Measurements from ENCODE around the gene ATP8B4. TPM values are rescaled to one million over a fixed set of nuclear protein-coding genes. Genes with fewer than 3 reads are reported as not detected.
A peak's percentile ranks its signal among the peaks of the same experiment; 100 is the strongest.

Gene ATP8B4
- total RNA-seq, 1 experiment from 2014 or later, result 0.36 TPM

- no peak for DNase-seq (ENCODE audit: low read depth)
Measured at GRCh38 chr15:49857496-49858475, 261.2 kb downstream of the ATP8B4 start.

GRCh38 chr15:49855917-49856637 is 263.0 kb downstream of the ATP8B4 start:
- peak; percentile 64 for DNase-seq (ENCODE audit: low read depth)

DNA sequence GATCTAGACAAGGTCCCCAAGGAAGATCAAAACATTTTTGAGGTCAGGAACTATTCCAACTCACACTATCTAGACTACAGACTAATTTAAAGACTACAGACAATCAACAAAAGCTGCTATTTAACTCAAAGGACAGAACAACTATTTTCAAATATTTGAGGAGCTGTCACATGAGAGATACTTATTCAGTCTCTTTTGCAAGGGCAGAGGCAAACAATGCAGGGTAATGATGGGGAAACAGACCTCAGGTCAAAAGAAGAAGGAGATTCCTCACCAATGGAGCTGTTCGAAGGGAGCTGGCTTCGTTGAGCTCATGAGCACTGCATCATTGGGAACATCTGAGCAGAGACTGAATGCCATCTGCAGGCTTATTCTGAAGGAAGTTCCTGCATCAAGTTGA is 266.3 kb downstream of the ATP8B4 start:
- DNase-seq (ENCODE audit: low read depth), result peak; percentile 16

DNA sequence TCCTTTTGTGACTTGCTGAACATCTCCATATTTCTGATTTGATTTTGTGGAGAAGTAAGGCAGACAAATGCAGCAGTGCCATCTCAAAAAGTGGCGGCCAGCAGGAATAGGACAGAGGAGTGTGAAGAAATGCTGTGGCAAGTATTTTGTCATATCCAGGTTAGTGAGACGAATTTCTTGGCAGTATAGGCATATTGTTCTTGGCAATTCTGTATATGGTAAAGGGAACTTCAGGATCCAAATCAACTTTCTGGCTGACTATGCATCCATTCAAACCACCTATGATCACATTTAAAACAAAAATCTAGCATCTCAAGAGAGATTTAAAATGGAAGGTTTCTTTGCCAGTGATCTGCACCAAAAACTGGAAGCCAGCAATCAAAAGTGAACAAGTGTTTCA is 270.2 kb downstream of the ATP8B4 start:
- DNase-seq (ENCODE audit: low read depth), result no peak

GRCh38 chr15:49848282-49848724 is 270.7 kb downstream of the ATP8B4 start:
- DNase-seq (ENCODE audit: low read depth), result peak; percentile 85

- DNase-seq (ENCODE audit: low read depth), result peak; percentile 50
Measured at GRCh38 chr15:49847423-49848281, 271.4 kb downstream of the ATP8B4 start.

- no peak for DNase-seq (ENCODE audit: low read depth)
Measured at GRCh38 chr15:49844390-49844789, 274.6 kb downstream of the ATP8B4 start.

DNA sequence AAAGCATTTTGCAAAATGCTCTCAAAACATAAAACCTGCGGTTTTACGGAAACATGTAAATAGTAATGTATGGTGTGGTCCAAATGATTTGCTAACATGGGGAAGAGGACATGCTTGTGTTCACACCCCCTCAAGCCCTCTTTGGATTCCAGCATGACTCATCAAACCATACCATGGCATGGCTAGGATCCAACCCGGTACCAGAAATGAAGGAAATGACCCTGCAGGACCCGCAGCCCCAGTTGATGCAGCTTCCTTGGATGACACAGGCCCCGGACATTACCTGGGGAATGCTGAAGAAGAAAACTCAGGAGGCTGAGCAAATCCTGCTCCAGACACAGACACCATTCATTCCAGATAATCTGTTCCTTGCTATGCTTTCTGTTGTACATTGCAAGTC is 275.3 kb downstream of the ATP8B4 start:
- DNase-seq (ENCODE audit: low read depth), result peak; percentile 82

DNA sequence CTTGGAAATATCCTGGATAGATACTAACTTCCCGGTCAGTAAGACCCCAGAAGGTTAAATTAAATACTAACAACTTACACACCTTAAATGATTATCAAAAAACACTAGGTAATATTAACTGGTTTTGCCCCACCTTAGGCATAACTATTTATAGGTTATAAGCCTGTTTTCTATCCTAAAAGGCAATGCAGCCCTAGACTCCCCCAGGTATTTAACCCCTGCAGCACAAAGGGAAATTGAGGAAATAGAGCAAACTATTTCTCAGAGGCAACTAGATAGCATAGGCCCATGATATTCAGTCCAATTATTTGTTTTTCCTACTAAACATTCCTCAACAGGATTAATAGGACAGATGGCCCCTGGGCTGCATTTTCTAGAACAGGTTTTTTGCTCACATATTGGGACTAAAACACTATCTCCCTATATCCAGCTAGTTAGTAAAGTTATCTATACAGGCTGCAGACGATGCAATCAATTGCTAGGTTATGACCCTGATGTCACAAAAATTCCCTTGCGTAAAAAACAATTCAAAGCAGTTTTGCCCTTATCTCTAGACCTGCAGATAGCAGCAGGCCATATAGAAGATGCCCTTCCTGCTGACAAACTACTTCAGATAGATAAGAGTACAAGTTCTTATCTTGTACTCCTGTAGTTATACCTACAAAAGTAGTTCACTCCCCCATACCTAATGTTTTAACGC is 276.9 kb downstream of the ATP8B4 start:
- DNase-seq (ENCODE audit: low read depth), result no peak

GRCh38 chr15:49832511-49832910 is 286.5 kb downstream of the ATP8B4 start:
- DNase-seq (ENCODE audit: low read depth), result peak; percentile 46

- DNase-seq (ENCODE audit: low read depth), result peak; percentile 99
Measured at GRCh38 chr15:49831206-49831965, 287.6 kb downstream of the ATP8B4 start.

GRCh38 chr15:49830391-49830790 is 288.6 kb downstream of the ATP8B4 start:
- DNase-seq (ENCODE audit: low read depth), result peak; percentile 50

DNA sequence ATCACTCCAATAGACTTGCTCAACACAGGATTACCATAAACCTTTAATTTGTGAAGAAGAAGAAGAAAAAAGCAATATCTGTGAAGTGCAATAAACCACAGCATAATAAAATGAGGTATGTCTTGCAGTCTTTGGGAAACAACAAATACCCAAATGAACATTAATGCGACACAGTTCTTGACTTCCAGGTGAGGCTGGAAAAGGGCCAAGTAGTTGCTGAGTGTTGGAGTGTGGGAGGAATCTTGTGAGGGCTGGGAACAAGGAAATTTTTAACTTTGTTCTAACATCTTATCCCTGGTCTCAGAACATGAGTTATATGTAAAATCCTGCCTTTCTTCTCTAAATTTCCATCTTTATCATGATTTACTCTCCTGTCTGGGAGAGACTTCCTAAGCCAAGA is 291.7 kb downstream of the ATP8B4 start:
- DNase-seq (ENCODE audit: low read depth), result no peak

- no peak for DNase-seq (ENCODE audit: low read depth)
Measured at GRCh38 chr15:49826640-49827234, 292.3 kb downstream of the ATP8B4 start.

DNA sequence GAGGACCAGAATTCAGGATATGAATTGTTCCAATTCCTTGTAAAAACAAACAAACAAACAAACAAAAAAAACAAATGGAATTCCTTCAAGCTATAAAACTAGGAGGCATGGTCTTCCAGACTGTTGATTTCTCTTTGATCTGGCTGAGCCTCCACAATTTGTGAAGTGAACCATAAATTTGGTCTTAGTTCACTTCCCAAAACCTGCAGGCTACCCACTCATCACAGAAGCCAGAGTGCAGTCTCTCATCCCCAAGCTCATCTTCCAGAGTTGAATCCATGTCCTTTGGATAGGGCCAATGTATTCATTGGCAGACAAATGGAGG is 294.3 kb downstream of the ATP8B4 start:
- DNase-seq (ENCODE audit: low read depth), result peak; percentile 78

DNA sequence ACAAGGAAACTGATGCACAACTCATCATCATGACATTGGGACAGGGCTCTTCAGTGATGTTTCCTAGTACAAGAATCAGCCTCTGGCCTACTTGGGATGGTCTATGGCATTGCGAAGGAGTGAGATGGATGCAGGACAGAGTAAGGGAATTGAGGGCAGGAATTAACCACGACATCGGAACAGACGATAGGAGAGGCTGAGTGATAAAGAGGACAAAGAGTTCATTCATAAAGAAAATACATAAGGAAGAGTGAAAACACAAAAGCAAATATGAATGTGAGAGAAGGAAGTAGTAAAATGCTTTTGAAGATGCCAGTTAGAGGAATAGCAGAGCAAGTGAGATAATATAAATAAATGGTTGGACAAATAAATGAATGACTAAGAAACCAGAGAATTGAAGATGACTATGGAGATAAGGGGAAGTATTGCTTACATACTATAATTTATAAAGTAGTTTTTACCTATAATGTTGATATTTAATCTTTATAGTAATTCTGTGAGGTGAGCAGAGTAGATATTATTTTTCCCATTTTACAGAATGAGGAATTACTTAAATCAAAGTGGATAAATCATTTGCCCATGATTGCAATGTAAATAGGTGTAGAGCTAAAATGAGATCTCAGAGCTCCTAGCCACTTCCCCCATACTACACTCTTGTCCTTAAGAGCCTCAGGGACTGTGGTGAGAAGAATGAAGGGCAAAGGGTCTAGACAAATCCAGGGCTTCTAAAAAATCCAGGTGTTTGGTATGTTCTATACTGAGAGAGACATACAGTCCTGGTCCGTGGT is 294.9 kb downstream of the ATP8B4 start:
- DNase-seq (ENCODE audit: low read depth), result peak; percentile 24

DNA sequence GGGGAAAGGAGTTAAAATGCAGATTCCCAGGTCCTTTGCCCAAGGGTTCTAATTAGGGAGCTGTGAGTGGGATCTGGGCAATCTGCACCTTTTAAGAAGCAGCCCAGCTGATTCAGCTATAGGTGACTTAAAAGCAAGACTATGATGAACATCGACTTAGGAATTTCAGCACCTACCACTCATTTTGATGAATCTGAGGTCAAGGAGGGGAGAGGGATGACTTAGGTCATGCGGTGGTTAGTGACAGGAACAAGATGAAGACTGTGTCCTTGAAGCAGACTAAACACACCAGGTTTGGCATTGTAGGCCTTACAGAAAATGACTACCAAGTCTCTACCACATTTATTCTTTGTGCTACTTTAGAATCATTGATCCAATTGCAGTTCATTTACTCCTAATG is 301.9 kb downstream of the ATP8B4 start:
- peak; percentile 22 for DNase-seq (ENCODE audit: low read depth)

- peak; percentile 98 for DNase-seq (ENCODE audit: low read depth)
Measured at GRCh38 chr15:49815950-49816349, 303.1 kb downstream of the ATP8B4 start.

DNA sequence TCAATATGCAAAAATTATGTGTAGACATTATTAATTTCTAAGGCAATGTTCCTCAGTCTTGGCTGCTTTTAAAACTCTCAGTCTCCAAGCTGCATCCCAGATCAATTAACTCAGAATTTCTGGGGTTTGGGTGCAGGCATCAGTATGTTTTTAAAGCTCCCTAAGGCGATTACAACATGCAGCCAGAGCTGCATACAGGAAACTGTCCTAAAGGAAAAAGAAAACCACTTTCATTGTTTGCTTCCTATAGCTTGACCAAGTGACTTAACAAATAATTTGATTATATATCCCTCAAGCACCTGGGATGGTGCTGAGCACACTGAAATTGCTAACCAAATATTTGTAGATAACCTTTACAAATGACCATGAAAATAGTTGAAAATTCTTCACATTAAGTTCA is 303.5 kb downstream of the ATP8B4 start:
- peak; percentile 69 for DNase-seq (ENCODE audit: low read depth)
